ENCODE data around the gene UBE2G2.

DNA sequence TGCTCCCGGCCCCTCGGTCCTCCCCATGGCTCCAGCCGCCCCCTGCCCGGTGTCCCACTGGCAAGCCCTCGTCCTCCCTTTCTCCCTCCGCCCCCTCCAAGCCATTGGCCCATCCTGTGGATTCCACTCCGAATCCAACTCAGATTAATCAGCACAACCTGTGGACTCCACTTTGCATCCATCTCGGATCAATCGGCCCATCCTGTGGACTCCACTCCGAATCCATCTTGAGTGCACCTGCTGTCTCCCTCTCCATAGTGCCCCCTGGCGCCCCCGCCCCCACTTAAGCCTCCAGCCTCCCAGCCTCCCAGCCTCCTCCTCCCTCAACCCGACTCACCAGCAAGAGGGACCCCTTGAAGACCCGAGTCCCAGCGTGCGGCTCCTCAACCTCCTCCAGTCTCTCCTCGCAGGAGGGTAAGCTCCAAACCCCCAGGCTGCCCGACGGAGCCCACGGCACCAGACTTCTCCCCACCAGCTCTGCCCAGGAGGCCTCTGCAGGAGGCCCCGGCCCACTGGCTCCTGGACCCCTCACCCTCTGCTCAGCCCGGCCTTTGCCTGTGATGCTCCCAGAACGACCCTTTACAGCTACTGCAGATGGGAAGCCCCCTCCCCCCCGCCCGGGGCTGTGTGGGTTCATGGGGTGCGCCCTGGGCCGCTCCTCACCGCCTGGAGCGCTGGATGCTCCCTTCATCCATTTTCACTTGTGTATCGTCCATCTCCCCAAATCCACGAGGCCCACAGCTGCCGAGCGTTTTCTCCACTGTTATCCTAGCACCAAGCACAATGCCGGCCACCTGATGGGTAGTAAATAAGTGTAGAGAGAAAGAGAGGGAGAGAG, 49.6 kb downstream of the UBE2G2 start:
- TF ChIP-seq, protein P1, sequence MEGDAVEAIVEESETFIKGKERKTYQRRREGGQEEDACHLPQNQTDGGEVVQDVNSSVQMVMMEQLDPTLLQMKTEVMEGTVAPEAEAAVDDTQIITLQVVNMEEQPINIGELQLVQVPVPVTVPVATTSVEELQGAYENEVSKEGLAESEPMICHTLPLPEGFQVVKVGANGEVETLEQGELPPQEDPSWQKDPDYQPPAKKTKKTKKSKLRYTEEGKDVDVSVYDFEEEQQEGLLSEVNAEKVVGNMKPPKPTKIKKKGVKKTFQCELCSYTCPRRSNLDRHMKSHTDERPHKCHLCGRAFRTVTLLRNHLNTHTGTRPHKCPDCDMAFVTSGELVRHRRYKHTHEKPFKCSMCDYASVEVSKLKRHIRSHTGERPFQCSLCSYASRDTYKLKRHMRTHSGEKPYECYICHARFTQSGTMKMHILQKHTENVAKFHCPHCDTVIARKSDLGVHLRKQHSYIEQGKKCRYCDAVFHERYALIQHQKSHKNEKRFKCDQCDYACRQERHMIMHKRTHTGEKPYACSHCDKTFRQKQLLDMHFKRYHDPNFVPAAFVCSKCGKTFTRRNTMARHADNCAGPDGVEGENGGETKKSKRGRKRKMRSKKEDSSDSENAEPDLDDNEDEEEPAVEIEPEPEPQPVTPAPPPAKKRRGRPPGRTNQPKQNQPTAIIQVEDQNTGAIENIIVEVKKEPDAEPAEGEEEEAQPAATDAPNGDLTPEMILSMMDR (conservative IDR thresholded peaks at IDR 0.05; ENCODE audit: low read depth, low read length): no peak
- TF ChIP-seq EZH2 (IDR thresholded peaks at IDR 0.05; ENCODE audit: low read length, unreplicated experiment): no peak
